IPS-NIHi11 (cell line): ENCODE results near the gene KEL.

Experiments
- DNase-seq: peaks from one replicate; pipeline ENCODE4 v3.0.0; 2012; ENCODE audit warnings: mixed read lengths, low spot score

KEL gene

GRCh38 chr7:142898377-142899170 lies 63.6 kb downstream of the KEL start:
- no peak for DNase-seq

GRCh38 chr7:142897691-142898090 lies 64.5 kb downstream of the KEL start:
- no peak for DNase-seq

- DNase-seq, result no peak
Observed at GRCh38 chr7:142896741-142897379, 65.3 kb downstream of the KEL start.

GRCh38 chr7:142896151-142896550 lies 66.0 kb downstream of the KEL start:
- DNase-seq, result no peak

- no peak for DNase-seq
Observed at GRCh38 chr7:142894985-142895593, 67.1 kb downstream of the KEL start.

- DNase-seq, result no peak
Observed at GRCh38 chr7:142894112-142894984, 67.8 kb downstream of the KEL start.

- no peak for DNase-seq
Observed at GRCh38 chr7:142892951-142893350, 69.2 kb downstream of the KEL start.

- DNase-seq, result no peak
Observed at GRCh38 chr7:142891490-142892082, 70.6 kb downstream of the KEL start.
